GM18861 (cell line): Measurements from ENCODE around the gene ZFP69B.
A peak's percentile ranks its signal among the peaks of the same experiment; 100 is the strongest.

Experiments used
- ATAC-seq: cut with Tn5 transposase; IDR thresholded peaks from one replicate; pipeline ENCODE4 v1.9.1; 2021; ENCODE audit not compliant: unreplicated experiment

The ZFP69B gene

DNA sequence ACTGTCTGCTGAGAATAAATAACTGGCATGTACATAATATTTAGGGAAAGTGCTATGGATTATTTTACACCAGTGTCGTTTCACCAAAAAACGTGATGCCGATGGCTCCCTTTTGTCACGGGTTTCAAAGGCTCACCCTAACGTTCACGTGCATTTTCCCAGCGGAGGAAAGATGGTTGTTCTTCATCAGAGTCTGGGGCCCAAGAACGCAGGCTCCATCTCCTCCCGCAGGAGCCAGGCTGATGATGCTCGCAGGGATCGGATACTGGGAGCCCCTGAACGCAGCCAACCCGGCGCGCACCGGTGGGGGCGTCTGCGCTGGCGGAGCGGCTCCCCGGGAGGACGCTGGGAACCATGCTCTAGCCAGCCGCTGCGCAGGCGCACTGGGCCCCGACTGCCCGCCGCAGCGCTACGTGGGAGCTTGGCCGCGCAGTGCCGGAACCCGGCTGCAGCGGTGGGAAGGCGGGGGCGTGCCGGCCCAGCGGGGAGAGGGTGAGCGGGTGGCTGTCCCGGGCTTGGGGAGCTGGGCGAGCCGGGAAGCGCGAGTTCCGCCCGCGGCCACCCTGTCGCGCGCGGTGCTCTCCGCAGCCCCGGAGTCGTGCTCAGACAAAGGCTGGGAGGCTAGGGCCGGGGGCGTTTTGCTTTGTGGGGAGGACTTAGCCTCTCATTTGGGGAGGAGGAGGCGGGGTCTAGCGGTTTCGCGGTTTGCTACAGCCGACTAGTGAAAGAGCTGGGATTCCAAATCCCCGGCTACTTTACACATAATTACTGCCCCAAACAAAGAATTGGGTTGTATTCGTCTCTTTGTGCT, at the start of gene ZFP69B:
TSS of gene ZFP69B (plus strand) at position 793 of the 811 bp plus-strand sequence. CDS start 486 bp downstream, outside the sequence.
- peak; percentile 71 for ATAC-seq

DNA sequence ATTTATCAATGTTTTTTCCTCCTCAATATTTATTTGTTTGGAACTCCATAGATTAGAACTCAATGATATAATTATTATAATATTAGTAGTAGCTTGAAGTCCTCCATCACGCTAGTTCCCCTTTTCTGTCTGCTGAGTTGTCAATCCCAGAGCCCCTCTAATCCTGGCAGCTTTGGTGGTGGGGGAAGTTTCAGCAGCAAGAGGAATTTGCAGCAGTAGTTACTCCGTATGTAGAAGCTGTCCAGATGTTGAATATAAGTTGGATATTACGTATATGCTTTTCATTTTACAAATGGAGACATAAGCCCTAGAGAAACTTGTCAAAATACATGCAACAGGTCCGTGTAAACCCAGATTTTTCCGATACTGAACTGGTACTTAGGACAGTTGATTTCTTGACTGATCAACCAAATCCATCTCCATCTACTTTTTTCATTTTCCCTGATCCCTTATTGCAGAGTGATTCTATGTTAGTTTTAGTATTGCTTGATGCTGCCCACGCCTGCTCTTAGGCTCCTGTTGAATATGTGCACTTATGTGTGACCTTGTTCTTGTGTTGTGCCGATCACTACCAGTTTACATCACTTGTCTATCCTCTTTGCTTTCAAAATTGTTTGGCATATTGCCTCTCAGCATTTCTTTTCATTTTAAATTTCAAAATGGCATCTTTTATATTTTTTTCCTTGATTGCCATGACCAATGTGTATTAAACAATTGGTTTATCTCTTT, 48.6 kb upstream of the ZFP69B start:
- no peak for ATAC-seq

DNA sequence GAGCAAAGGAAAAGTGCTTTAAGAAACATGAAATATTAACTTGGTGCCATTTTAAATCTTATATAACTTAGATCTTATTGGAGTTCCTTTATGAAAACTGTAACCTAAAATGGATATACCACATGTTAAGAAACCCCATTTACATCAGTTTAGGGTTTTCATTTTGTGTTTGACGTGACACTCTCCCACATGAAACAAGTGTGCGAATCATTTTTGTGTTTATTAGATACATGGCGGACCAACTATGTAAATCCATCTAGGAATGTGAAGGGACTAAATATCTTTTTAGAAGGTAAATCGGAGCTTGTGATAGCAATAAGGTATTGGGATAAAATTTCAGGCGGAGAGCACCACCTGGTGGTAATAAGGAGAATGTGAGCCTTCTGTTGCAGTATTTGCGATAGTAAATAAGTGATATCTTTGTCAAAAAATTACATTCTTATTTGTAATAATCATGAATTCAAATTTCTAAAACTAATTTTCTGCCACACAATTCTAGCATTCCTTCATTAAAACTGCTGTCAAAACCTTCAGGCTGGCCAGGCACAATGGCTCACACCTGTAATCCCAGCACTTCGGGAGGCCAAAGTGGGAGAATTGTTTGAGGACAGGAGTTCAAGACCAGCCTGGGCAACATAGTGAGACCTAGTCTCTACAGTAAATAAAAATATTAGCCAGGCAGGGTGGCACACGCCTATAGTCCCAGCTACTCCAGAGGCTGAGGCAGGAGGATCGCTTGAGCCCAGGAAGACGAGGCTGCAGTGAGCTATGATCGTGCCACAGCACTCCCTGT, 45.4 kb upstream of the ZFP69B start:
- no peak for ATAC-seq

DNA sequence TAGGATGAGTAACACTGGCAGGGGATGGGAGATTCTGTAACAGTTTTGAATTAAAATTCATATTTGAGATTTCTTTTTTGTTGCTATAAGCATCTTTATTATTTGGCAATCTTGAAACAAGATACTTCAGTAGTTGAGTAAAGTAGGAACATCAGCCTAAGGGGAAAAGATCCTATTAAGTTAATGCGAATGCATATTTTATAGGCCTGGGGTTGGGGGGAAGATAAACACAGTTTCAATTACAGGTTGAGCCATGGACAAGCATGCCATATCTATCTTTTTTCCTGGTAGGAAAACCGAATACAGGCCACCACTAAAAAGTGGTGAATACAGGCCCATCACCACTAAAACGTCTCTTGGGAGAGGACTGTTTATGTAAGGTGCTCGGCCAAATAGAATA, 44.5 kb upstream of the ZFP69B start:
- ATAC-seq: no peak

DNA sequence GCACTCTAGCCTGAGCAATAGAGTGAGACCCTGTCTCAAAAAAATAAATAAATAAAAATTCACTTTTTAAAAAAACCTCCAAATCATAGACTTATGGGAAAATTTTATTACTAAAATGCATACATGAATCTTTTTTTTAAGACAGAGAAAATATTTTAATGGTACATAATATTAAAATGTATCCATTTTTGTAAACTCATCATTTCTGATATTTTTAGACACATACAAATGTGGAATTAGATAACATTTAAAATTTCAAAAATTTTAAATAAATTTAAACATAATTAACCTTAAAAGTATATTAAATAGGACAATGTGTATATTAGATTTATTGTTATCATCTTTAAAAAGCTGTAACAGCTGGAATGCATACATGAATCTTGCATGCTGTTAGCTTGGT, 42.8 kb upstream of the ZFP69B start:
- no peak for ATAC-seq

DNA sequence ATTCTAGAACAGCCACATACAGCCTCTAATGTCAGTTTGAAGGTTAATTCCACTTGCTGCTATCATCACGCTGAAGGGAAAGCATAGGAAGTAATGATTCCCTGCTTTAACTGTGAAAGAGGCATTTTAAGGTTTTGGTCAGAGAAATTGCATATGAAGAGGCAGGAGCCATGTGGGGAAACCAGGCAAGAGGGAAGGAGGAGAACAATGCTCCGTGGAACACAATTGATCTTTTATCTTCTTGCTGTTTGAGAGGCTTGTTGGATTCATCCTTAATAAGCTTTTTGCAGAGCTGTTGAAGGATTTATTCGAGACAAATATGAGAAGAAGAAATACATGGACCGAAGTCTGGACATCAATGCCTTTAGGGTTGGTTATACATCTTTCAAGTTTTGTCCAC, 40.8 kb upstream of the ZFP69B start:
- no peak for ATAC-seq

DNA sequence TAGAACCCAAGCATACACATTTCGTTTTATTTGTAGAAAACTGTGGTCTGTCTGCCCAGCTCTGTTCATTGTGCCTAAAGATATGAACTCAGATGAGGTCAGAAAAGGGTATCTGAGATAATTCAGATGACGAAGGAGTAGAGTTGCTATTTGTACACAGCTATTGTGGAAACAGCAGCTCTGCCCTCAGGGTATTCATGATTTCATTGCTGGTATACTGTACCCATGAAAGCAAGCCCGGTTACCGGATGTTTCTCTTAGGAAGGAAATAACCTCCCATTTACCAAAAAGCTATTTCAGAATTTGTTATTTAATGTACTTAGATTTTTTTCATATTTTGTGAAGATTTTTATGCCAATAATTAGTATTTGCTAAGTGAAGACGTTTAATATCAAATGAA, 39.0 kb upstream of the ZFP69B start:
- ATAC-seq: no peak

DNA sequence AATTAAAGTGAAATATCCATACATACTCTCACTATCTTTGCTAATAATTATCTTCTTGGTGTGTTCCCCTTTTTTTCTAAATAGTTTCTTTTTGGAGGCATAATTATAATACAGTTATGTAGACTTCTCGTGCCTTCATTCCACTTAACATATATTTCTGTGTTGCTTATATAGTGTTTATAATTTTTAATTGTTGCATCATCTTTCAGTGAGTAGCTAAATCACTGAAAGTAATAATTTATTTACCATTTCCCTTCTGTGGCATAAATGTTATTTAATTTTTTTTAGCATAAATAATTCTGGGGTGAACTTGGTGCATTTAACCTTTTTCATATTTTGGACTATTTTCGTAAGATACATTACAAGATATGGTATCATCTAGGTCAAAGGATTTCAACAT, 38.4 kb upstream of the ZFP69B start:
- no peak for ATAC-seq

DNA sequence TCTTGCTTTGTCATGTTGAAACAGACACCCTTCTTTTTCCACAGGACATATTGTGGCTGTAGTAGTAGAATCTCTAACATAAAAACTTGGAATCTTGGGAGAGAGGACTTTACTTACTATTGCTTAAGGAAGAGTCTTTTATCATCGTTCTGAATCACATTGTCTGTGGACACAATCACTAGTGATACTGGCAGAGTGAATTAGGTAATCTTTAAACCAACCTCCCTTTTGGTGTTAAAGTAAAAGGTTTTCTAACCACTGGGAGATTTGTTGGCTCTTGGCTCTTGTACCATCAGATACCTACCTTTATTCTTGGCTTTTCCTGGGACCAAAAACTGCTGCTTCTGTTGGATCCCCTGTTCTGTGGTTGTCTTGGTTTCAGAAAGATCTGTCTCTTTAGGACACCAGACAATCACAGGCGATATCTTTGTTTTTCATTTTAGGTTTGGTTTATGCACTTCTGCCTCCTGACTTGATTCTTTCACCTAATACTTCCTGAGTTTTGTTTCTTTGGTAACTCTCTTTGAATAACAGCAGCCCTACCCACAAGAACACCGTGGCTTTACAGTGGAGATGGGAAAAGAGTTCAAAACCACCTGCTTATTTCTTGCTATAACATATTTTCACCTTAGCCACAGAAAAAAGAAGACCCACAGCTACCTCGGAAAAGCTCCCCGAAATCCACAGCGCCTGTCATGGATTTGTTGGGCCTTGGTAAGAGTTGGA, 36.6 kb upstream of the ZFP69B start:
- no peak for ATAC-seq

DNA sequence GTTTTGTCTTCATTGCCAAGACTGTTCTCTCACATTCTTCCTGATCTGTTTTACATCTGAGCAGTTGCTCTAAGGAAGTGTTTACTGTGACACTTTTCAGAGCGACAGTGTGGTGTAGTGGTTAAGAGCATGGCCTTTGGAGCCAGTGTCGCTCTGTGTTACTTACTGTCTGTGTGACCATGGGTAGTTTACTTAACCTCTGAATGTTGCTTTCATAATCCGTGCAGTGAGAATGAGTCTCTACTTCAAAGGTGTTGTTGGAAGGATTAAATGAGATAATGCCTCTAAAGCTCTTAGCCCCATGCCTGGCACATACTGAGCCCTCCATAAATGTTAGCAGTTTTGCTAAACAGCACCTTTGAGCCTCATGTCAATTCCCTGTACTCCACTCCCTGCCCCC, 35.9 kb upstream of the ZFP69B start:
- ATAC-seq: no peak

DNA sequence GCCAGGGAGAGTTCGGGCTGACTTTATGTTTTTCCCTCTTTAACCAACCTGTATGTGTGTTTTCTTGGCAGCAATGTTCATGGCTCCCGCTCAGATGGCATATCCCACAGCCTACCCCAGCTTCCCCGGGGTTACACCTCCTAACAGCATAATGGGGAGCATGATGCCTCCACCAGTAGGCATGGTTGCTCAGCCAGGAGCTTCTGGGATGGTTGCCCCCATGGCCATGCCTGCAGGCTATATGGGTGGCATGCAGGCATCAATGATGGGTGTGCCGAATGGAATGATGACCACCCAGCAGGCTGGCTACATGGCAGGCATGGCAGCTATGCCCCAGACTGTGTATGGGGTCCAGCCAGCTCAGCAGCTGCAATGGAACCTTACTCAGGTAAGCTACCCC, 33.6 kb upstream of the ZFP69B start:
- no peak for ATAC-seq

DNA sequence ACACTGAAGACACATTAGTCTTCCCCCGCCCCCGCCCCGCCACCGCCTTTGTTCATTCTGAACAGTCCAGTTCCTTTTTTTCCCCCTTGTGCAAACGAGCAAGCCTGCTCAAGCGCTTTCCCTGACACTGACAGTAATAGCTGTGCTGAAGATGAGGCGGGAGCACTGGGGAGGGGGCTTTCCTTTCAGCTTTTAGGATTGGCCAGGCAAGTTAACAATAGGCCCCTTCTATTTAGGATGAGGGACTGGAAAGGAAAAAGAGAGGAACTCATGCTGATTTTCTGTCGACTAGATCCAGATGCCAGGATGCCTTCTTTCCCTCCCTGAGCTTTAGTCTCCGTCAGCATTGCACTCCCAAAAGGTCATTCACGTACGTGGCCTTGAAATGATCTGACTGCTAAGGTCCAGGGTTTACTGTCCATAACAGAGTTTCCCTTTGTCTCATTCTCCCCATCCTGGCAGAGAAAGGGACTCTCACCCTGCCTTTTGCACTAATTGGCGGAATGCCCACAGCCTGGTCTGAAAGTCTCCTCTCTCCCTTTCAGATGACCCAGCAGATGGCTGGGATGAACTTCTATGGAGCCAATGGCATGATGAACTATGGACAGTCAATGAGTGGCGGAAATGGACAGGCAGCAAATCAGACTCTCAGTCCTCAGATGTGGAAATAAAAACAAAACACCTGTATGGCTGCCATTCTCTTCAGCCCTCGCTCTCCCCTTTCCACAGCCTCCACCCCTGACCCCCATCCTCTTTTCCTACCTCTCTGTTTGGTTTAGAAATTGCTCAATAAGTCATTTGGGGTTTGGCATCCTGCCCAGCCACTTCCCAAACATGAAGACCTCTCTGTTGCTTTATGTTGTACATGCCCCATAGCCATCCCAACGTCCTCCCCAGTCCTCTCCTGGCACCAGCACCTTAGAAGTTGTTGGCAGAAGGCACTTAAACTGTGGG, 28.6 kb upstream of the ZFP69B start:
- no peak for ATAC-seq

DNA sequence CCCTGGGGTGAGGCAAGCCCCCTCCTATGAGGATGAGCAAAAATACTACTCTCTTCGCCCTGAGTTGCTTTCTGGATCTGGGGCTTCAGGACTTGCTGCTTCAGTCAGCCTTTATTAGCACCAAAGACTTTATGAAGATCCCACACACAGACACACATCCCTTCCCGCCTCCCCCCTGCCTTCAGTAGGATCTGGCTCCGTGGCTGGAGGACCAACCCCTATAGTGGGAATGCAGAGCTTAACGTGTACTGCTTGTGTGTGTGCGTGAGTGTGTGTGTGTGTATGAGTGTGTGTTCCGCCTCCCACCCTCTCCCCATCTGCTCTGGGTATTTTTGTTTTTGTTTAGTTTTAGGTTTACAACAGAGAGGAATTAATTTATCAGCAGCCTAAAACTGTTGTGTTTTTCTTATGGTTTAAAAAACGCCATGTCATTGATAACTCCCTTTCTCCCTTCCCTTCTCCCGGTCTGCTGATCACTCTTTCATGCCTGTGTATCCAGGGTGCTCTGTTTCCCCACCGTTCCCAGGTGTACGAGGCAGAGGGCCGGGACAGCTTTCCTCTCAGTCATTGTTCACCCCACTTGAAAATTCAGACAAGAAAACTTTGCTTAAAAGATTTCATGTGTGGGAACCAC, 27.5 kb upstream of the ZFP69B start:
- no peak for ATAC-seq

DNA sequence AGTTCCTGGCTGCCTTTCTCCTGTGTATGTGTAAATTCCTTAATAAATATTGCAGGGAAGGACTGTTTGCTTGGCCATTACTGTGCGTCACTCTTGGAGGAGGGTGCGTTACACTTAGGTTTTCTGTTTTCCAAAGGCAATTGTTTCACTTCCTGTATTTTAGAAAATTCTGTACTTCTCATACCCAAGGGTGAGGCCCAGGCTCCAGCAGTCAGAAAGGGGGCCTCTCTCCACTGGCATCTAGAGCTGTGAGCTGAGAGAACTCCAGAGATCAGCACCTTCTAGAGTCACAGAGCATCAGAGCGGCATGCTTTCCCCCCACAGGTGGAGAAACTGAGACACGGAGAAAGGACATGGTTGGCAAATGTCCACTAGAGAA, 27.0 kb upstream of the ZFP69B start:
- ATAC-seq: no peak

DNA sequence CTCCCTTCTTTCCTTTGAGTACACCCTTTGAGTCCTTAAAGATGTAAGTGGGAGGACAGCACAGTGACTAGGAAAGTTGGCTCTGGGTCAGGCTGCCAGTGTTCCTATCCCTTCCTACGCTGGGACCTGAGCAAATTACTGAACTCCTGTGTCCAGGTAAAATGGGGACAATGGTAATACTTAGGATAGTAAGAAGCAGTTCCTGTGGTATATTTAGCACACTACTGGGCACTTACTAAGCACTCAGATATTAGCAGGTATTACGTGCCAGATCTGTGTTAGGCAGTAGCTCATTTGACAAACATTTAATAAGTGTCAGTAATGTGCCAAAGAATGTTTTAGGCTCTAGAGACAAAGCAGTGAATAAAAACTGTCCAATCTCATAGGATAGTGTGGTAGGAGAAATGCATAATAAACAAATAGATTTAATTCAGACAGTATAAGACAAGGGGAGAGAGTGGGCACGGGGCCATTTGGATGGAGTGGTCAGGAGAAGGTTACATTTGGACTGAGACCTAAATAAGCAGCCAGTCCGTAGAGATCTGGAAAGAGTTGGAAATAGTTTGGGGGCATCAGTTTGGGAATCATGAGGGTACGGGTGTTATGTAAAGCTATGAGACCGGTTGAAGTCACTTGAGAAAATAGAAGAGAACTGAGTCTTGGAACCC, 26.2 kb upstream of the ZFP69B start:
- ATAC-seq: no peak

DNA sequence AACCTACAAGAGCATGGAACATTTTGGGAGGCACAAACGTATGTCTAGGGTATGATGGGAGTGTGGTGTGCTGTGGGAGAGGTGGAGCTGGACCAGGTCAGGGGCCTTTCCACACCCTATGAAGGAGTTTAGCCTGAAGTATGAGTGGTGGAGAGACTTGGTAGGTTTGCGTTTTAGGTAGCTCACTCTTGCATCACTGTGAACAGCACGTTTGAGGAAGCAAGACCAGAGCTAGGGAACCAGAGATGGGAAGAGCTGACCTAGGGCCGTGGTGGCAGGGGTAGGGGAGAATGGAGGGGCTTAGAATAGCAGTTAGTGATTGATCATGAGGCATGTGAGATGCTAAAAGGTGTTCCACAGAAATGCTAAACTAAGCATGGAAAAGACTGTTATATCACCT, 25.1 kb upstream of the ZFP69B start:
- no peak for ATAC-seq

DNA sequence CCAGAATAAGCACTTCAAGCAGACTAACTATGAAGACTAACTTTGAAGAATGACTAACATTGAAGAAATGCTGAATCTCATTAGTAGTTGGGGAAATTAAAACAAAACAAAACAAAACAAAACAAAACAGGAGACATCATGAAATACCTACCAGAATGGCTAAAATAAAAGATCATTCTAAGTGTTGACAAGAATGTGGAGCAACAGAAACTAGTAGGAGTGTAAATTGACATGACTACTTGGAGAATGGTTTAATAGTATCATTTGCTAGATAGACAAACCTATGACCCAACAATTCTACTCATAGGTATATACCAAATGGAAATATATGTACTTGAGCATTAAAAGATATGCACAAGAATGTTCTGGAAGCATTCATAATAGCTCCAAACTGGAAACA, 18.9 kb upstream of the ZFP69B start:
- ATAC-seq: no peak

DNA sequence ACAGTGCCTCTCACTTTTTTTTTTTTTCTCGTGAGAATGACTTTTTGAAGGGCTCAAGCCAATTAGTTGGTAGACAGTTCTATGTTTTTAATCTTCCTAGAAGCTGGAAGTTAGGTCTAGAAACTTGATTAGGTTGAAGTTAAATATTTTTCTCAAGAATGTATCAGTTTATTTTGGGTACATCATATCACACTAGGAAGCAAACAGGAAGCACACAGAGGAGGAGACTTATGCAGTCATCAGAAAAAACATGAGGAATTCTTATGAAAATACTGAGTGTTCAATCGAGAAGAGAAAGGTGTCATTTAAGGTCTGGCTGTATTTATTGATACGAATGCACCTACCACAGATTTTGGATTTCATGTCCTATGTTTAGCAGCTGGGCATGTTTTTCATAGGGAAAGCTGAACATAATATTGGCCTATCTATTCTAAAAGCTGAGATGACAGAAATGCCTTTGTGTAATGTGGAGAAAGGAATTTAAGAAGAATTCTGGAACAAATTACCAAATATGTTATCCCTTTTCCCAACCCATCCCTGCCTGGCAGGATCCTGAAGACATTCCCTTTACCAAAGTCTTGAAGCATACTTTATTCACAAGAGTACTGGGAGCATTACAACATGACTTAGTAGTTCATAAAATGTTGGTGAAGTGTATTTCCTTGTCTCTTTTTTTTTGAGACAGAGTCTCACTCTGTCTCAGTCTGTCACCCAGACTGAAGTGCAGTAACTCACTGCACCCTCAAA, 17.5 kb upstream of the ZFP69B start:
- no peak for ATAC-seq
